Measurements from ENCODE around the gene TLNRD1. TPM values are rescaled to one million over a fixed set of nuclear protein-coding genes. Genes with fewer than 3 reads are reported as not detected.

Gene TLNRD1
- total RNA-seq, 2 experiments from 2014 or later, result 31.2 to 32.3 TPM

DNA sequence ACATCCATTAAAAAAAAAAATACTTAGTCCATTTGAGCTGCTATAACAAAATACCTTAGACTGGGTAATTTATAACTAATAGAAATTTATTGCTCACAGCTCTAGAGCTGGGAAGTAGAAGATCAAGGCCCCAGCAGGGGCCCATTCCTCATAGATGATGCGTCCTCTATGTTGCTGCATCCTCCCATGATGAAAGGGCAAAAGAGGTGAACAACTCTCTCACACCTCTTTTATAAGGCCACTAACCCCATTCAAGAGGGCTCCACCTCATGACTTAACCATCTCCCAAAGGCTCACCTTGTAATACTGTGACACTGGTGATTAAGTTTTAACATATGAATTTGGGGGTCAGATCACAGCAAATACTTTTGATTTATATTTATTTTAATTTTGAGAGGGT lies 3.0 kb upstream of the TLNRD1 start:
- peaks cover 3% of the 10 kb centered on the region for H3K36me3 Mint-ChIP-seq
- CTCF ChIA-PET, result interaction anchor here (1.0 to 2.5 kb wide), 2 partner anchors 110 to 269 kb away, joined by 4 to 23 read pairs; no protein-coding TSS in a partner anchor
- no peaks in the 10 kb centered on the region for H3K27me3 Mint-ChIP-seq
- ATAC-seq, result no peak
- DNase-seq, result no peak
- no peak overlapping the region for H3K4me3 Mint-ChIP-seq
- no peaks in the 10 kb centered on the region for H3K9me3 Mint-ChIP-seq (ENCODE audit: low read depth)
- peaks cover 25% of the 10 kb centered on the region for H3K4me1 Mint-ChIP-seq
- H3K27ac Mint-ChIP-seq, result no peak overlapping the region

DNA sequence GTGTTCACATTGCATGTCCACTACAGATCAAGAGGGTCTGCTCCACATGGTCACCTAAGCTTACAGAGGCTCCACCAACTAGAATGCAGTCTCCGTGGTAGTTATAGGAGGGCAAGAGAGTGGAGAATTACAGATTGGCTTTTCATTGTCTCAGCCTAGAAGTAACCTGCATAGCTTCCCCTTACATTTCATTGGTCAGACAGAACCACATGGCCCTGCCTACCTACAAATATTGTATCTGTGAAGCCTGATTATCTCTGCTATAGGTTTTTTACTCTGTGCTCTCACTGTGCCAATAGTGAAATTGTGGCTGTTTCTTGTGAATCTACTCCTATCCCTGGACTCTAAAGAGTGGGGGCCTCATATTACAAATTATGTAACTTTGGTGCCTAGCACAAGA lies 2.5 kb upstream of the TLNRD1 start:
- H3K4me1 Mint-ChIP-seq, result peaks cover 28% of the 10 kb centered on the region
- CTCF ChIA-PET, result interaction anchor here (1.0 to 2.5 kb wide), 2 partner anchors 110 to 268 kb away, joined by 4 to 23 read pairs; no protein-coding TSS in a partner anchor
- no peaks in the 10 kb centered on the region for H3K9me3 Mint-ChIP-seq (ENCODE audit: low read depth)
- H3K27ac Mint-ChIP-seq, result peak overlapping the region; percentile 61
- no peak for DNase-seq
- H3K4me3 Mint-ChIP-seq, result no peak overlapping the region
- ATAC-seq, result no peak
- H3K27me3 Mint-ChIP-seq, result no peaks in the 10 kb centered on the region
- H3K36me3 Mint-ChIP-seq, result peaks cover 6% of the 10 kb centered on the region

DNA sequence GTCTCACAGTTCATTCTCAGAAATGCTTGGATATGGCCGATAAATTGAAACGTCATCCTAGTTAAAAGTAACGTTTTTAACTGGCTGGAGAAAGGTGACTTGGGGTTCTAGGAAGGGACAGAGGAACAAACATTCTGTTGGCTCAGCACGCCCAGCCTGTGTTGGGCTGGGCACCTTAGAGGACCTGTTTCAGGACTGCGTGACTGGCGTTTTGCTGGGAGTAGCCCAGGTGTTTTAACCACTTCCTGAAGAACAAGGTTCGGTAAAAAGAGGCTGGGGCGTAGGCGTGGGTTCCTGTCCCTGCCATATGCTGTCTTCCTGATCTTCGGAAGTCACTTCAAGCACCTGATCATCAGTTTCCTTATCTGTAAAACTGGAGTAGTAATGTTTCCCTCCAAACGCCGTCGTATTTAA lies 1.1 kb upstream of the TLNRD1 start:
- H3K36me3 Mint-ChIP-seq, result peaks cover 19% of the 10 kb centered on the region
- no peaks in the 10 kb centered on the region for H3K9me3 Mint-ChIP-seq (ENCODE audit: low read depth)
- CTCF ChIA-PET, result interaction anchor here (2.5 to 3.4 kb wide), 3 partner anchors 8 to 267 kb away, joined by 14 to 25 read pairs (median 14); no protein-coding TSS in a partner anchor
- peak overlapping the region; percentile 96 for H3K27ac Mint-ChIP-seq
- DNase-seq (peak; percentile 78), ATAC-seq (peak; percentile 20)
- H3K27me3 Mint-ChIP-seq, result no peaks in the 10 kb centered on the region
- peak overlapping the region; percentile 94 for H3K4me3 Mint-ChIP-seq
- H3K4me1 Mint-ChIP-seq, result peaks cover 42% of the 10 kb centered on the region

DNA sequence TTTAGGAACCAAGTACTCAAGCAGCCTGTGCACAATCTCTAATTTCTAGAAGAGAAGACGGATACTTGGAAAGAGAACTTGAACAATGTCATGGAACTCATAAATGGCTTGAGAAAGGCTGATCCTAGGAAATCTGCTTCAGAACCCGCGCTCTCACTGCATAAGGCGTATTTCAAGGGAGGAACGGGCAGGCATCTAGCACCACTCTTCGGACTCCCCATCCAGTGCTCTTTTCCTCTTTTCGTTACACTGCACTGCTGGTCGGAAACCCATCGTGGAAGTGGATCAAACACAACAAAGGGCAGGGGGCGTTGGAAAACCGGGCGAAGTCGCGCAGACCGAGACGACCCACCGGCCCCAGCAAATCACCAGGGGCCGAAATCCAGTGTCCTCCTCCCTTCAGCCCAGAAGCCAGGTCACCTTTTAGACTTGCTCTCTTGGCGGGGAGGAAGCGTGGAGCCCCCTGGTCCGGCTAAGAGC lies 539 bp upstream of the TLNRD1 start:
- Mint-ChIP-seq H3K27me3 (no peaks in the 10 kb centered on the region), H3K4me3 (peak overlapping the region; percentile 94), H3K9me3 (ENCODE audit: low read depth) (no peaks in the 10 kb centered on the region), H3K27ac (peak overlapping the region; percentile 96), H3K4me1 (peaks cover 46% of the 10 kb centered on the region), H3K36me3 (peaks cover 22% of the 10 kb centered on the region)
- CTCF ChIA-PET, result interaction anchor here (2.5 to 3.4 kb wide), 3 partner anchors 9 to 266 kb away, joined by 14 to 25 read pairs (median 14); no protein-coding TSS in a partner anchor
- ATAC-seq, result peak; percentile 3
- no peak for DNase-seq

DNA sequence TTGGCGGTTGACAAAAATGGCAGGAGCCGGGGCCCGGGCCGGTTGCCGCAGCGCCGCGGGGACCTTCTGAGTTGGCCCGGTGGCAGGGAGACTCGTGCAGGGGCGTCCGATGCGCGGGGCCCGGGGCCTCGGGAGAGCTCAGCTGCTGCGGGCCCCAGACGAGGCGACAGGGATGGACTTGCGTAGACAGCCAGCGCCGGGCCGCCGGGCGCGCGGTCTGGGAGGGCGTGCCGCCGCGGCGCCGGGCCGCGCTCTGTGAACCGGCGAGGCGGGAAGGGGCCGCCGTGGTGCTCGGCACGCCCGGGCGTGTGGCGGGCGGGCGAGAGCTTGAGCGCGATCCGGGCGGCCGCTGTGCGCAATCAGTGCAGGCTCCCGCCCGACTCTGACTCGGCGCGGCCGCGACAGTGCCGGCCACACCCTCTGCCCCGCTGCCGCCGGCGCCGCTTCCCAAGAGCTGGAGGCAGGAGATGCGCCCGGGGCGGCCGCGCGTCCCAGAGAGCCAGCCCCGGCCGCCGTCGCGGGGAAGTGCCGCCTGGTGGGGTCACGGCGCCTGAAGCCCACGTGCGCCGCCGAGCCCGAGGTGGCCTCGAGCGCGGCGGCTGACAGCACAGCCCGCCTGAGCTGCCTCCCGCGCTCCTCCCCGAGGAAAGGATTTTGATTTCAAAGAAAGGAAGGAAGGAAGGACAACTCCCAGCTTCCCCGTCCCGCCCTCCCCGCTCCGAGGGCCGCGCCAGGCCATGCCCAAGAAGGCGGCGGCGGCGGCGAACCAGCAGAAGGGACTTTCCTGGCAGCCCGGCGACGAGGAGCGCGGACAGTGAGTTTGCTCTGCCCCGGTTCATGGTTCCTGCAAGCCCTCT lies 657 bp downstream of the TLNRD1 start:
- Mint-ChIP-seq H3K9me3 (ENCODE audit: low read depth) (no peaks in the 10 kb centered on the region), H3K27me3 (no peaks in the 10 kb centered on the region), H3K36me3 (peaks cover 25% of the 10 kb centered on the region), H3K4me1 (peaks cover 56% of the 10 kb centered on the region), H3K4me3 (peak overlapping the region; percentile 94), H3K27ac (peak overlapping the region; percentile 96)
- DNase-seq, result peak; percentile 66
- peak; percentile 48 for ATAC-seq
- CTCF ChIA-PET, result interaction anchor here (0.9 to 3.4 kb wide), 5 partner anchors 9 to 265 kb away, joined by 3 to 25 read pairs (median 14); no protein-coding TSS in a partner anchor

DNA sequence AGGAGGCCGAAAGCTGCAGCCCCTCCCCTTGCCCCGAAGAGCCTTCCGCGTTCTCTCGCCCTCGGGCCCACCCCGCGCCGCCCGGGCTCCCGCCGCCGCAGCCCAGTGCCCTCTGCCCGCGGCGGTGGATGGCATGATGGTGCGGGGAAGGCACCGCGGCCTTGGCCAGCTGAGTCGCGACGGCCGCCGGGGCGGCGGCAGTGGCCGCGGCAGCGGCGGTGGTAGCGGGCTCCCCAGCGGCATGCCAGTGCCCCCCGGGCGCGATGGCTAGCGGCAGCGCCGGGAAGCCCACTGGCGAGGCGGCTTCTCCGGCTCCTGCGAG lies 1.2 kb downstream of the TLNRD1 start:
- H3K27me3 Mint-ChIP-seq, result no peaks in the 10 kb centered on the region
- H3K4me1 Mint-ChIP-seq, result peaks cover 58% of the 10 kb centered on the region

DNA sequence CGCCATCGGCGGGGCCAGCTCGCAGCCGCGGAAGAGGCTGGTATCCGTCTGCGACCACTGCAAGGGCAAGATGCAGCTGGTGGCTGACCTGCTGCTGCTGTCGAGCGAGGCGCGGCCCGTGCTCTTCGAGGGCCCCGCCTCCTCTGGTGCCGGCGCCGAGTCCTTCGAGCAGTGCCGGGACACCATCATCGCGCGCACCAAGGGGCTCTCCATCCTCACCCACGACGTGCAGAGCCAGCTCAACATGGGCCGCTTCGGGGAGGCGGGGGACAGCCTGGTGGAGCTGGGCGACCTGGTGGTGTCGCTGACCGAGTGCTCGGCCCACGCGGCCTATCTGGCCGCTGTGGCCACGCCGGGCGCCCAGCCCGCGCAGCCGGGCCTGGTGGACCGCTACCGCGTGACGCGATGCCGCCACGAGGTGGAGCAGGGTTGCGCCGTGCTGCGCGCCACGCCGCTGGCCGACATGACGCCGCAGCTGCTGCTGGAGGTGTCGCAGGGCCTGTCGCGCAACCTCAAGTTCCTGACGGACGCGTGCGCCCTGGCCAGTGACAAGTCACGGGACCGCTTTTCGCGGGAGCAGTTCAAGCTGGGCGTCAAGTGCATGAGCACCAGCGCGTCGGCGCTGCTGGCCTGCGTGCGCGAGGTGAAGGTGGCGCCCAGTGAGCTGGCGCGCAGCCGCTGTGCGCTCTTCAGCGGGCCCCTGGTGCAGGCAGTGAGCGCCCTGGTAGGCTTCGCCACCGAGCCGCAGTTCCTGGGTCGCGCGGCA lies 1.8 kb downstream of the TLNRD1 start:
- no peak for ATAC-seq
- peak overlapping the region; percentile 73 for H3K4me3 Mint-ChIP-seq
- DNase-seq, result no peak
- H3K4me1 Mint-ChIP-seq, result peaks cover 58% of the 10 kb centered on the region
- H3K27me3 Mint-ChIP-seq, result no peaks in the 10 kb centered on the region
- H3K27ac Mint-ChIP-seq, result peak overlapping the region; percentile 43
- no peaks in the 10 kb centered on the region for H3K9me3 Mint-ChIP-seq (ENCODE audit: low read depth)
- H3K36me3 Mint-ChIP-seq, result peaks cover 25% of the 10 kb centered on the region
- CTCF ChIA-PET, result interaction anchor here (1.3 to 3.4 kb wide), 4 partner anchors 8 to 264 kb away, joined by 4 to 25 read pairs (median 14); no protein-coding TSS in a partner anchor

More for the DNA sequence above, 1.2 kb downstream of the TLNRD1 start:
- H3K27ac Mint-ChIP-seq, result peak overlapping the region; percentile 78
- H3K9me3 Mint-ChIP-seq (ENCODE audit: low read depth), result no peaks in the 10 kb centered on the region
- peaks cover 25% of the 10 kb centered on the region for H3K36me3 Mint-ChIP-seq
- CTCF ChIA-PET, result interaction anchor here (0.9 to 3.4 kb wide), 5 partner anchors 8 to 264 kb away, joined by 3 to 25 read pairs (median 14); no protein-coding TSS in a partner anchor
- peak; percentile 25 for ATAC-seq
- no peak for DNase-seq
- peak overlapping the region; percentile 94 for H3K4me3 Mint-ChIP-seq

DNA sequence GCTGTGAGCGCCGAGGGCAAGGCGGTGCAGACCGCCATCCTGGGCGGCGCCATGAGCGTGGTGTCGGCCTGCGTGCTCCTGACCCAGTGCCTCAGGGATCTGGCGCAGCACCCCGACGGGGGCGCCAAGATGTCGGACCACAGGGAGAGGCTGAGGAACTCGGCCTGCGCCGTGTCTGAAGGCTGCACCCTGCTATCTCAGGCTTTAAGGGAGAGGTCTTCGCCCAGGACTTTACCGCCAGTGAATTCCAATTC lies 2.3 kb downstream of the TLNRD1 start:
- H3K27ac Mint-ChIP-seq, result no peak overlapping the region
- H3K27me3 Mint-ChIP-seq, result no peaks in the 10 kb centered on the region
- H3K36me3 Mint-ChIP-seq, result peaks cover 25% of the 10 kb centered on the region
- no peak for ATAC-seq
- peak overlapping the region; percentile 44 for H3K4me3 Mint-ChIP-seq
- no peaks in the 10 kb centered on the region for H3K9me3 Mint-ChIP-seq (ENCODE audit: low read depth)
- H3K4me1 Mint-ChIP-seq, result peaks cover 60% of the 10 kb centered on the region
- CTCF ChIA-PET, result no interaction called here
- DNase-seq, result no peak

DNA sequence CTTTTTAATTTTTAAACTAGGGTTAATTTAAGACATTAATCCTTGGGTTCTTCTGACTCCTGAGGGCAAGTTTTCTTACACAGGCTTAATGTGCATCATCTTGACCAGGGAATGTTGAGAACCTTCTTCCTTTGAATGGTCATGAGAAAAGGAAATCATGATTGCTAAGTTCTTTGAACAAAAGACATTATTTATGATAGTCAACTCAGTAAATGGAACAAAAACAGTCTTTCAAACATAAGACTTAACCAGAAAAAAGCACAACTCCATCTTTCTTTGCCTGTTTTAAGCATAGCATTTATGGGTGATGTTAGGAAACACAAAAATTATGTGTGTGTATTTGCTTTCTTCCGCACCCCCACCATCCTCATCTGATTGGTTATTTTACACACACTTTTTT lies 5.4 kb downstream of the TLNRD1 start:
- no peaks in the 10 kb centered on the region for H3K27me3 Mint-ChIP-seq

DNA sequence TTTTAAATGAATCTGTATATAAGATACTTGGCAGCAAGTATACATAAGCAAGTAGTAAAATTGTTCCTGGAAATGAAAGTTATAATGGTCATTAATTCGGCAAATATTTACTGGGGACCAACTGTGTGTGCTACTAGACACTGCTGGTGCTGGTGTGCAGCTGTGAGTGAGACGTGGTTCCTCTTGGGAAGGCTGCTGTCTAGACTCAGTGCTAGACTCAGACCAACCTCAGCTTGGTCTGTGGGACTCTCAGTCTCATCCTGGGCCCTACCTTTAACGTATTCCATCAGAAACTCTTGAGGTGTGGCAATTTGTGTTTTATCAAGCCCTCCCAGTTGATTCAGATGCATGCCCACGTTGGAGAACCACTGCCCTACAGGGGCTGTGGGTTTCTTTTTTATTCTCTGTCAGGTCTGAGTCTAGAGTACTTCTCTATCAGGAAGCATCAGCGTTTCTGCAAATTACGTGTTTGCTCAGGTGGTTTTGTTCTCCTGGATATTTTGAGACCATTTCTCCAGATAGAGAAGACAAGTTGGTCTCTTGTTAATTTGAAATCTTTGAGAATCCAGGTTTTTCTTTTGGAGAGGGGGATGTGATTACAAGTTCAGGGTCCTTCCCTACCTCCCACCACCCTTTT lies 6.8 kb downstream of the TLNRD1 start:
- DNase-seq (no peak), ATAC-seq (no peak)
- CTCF ChIA-PET, result no interaction called here
- Mint-ChIP-seq H3K4me1 (peaks cover 58% of the 10 kb centered on the region), H3K36me3 (peaks cover 26% of the 10 kb centered on the region), H3K4me3 (no peak overlapping the region), H3K27ac (no peak overlapping the region), H3K27me3 (no peaks in the 10 kb centered on the region), H3K9me3 (ENCODE audit: low read depth) (no peaks in the 10 kb centered on the region)

More for the DNA sequence above, 5.4 kb downstream of the TLNRD1 start:
- Mint-ChIP-seq H3K4me1 (peaks cover 58% of the 10 kb centered on the region), H3K36me3 (peaks cover 26% of the 10 kb centered on the region), H3K27ac (no peak overlapping the region), H3K9me3 (ENCODE audit: low read depth) (no peaks in the 10 kb centered on the region), H3K4me3 (no peak overlapping the region)
- CTCF ChIA-PET, result interaction anchor here (0.9 kb wide), 1 partner anchor 17 kb away, joined by 3 read pairs; no protein-coding TSS in a partner anchor
- DNase-seq (no peak), ATAC-seq (no peak)

DNA sequence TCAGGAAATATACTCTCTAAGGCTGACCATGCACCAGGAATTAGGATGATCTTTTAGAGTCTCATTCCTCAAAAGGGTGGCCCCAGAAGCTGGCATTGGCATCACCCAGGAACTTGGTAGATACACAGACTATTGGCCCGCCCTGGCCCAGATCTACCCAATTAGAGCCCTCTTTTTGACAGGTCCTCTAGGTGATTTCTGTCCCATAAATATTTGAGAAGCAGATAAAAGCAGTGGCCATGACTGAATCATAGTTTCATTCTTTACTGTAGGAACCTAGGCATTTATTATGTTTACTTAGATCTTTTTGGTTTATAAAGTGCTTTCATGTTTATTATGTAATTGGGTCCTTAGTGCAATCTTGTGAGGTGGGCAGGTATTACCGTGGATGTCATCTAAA lies 7.6 kb downstream of the TLNRD1 start:
- no peaks in the 10 kb centered on the region for H3K9me3 Mint-ChIP-seq (ENCODE audit: low read depth)
- no peak for DNase-seq
- H3K27ac Mint-ChIP-seq, result no peak overlapping the region
- ATAC-seq, result no peak
- H3K36me3 Mint-ChIP-seq, result peaks cover 22% of the 10 kb centered on the region
- peaks cover 55% of the 10 kb centered on the region for H3K4me1 Mint-ChIP-seq
- no peaks in the 10 kb centered on the region for H3K27me3 Mint-ChIP-seq
- H3K4me3 Mint-ChIP-seq, result no peak overlapping the region
- CTCF ChIA-PET, result interaction anchor here (1.0 kb wide), 1 partner anchor 100 kb away, joined by 4 read pairs; no protein-coding TSS in a partner anchor

DNA sequence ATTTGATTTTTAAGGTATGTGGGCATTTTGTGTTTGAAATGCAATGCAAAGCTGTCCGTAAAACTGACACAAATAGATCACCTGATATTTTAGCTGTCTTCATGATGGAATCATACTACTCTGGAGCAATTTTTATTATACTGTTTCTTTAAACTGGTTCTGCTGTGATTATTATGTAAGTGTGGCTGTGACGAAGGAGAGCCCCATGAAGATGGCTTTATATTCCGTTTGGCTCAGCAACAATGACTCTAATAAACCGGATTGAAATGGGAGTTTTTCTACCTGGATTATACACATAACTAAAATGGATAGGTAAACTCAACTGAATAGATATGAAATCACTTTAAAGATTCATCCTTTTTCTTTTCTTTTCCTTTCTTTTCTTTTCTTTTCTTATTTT lies 9.4 kb downstream of the TLNRD1 start:
- Mint-ChIP-seq H3K27me3 (no peaks in the 10 kb centered on the region), H3K27ac (no peak overlapping the region), H3K4me1 (peaks cover 38% of the 10 kb centered on the region), H3K36me3 (peaks cover 7% of the 10 kb centered on the region), H3K9me3 (ENCODE audit: low read depth) (no peaks in the 10 kb centered on the region), H3K4me3 (no peak overlapping the region)
- DNase-seq, result no peak
- ATAC-seq, result no peak
- CTCF ChIA-PET, result interaction anchor here (1.4 to 1.7 kb wide), 2 partner anchors 8 to 256 kb away, joined by 4 to 6 read pairs; no protein-coding TSS in a partner anchor

DNA sequence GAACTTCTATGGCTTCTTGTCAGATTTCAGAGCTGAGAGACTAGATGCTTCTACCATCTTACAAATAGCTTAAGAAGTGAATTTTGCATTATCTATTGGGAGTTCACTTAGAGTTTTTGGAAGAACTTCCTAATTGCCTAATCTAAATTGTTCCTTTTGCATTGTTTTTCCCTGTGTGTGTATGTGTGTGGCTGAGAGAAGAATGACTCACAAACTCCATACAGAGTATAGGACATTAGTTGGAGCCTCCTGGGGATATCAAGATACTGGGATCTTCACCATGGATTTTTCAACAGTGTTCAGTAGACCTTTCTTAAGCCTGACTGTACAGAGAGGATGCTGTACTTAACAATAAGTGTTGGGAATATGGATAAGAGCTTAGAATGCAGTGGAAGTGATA lies 10.9 kb downstream of the TLNRD1 start:
- H3K36me3 Mint-ChIP-seq, result peaks cover 4% of the 10 kb centered on the region
- no peaks in the 10 kb centered on the region for H3K27me3 Mint-ChIP-seq
- H3K9me3 Mint-ChIP-seq (ENCODE audit: low read depth), result no peaks in the 10 kb centered on the region
- no peak for ATAC-seq
- H3K27ac Mint-ChIP-seq, result no peak overlapping the region
- peaks cover 27% of the 10 kb centered on the region for H3K4me1 Mint-ChIP-seq
- CTCF ChIA-PET, result no interaction called here
- no peak overlapping the region for H3K4me3 Mint-ChIP-seq
- no peak for DNase-seq
